Cerebellar nuclear complex (tissue), 1 donor: ENCODE measurements around the gene BICC1.

Source experiments
- DNase-seq, 2 experiments: peaks; one replicate each; lab custom pipeline; 2025; lab: John Stamatoyannopoulos, UW

The BICC1 gene

DNA sequence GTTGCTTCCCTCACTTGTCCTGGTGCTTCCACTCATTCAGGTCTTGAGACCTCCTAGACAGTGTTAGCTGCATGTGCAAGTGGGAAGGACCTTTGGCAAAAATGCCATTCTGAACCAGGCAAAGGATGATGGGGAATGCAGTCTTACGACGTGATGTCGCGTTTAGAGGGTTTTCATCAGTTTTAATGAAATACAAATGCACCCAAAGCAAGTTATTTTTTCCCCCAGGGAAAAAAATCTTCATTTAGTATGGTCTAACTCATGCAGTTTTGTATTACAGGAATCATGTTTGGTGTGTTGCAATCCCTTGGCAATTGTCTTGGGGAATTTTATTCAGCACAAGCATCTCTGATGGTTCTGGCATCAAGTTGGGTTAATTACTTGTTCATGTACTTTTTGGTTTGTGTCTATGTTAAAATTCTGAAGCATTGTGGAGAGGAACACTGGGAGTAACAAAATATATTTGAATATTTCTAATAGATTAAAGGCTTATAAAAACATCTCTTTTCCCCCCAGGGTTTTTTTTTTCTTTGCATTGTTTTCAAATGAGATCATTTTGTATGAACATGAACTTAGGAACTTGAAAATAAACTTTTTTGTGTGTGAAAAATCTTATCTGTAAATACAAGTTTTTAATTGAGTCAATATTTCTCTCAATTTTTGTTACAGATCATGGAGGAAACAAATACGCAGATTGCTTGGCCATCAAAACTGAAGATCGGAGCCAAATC, 188.9 kb downstream of the BICC1 start:
- no peak for DNase-seq

DNA sequence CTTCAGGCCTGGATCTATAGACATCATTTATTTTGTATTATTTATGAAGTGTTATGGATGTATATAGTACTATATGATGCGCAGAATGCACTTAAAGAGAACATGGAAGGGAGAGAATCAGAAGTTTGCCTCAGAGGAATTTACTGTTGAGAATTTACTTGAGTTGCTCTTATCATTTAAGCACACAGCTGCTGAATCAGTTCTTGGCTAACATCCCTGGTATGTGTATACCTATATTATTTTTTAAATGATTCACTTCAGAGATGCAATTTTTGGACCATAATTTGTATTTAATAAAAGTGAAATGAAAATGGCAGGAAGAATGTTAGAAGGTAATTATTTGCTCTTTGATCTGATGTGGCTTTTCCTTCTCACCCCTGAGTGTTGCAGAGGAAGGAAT, 191.6 kb downstream of the BICC1 start:
- DNase-seq: no peak

DNA sequence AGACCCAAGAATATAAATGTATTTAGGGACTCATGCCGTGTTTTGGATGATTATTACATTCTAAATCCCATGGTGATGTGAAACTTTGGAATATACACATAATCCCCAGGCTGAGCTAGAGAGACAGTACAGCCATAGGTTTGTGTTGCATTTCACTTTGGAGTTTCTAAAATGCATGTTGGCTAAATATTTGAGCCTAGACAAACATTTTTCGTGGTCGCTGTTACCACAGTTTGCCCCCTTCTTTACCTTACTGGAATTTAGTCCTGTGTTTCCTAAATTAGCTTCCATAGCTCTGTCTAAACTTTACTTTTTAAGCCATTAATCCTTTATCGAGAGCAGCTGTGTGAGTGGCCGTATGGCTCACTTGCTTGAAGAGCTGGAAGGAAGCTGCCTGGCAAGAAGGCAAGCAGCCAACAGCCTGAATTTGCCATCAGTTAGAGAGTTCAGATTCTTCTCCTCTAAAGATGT, 192.0 kb downstream of the BICC1 start:
- DNase-seq: no peak

- no peak for DNase-seq
These were observed 194.2 kb downstream of the BICC1 start for GRCh38 chr10:58706836-58707235.

- DNase-seq: no peak
These were observed 199.5 kb downstream of the BICC1 start for GRCh38 chr10:58712141-58712540.

DNA sequence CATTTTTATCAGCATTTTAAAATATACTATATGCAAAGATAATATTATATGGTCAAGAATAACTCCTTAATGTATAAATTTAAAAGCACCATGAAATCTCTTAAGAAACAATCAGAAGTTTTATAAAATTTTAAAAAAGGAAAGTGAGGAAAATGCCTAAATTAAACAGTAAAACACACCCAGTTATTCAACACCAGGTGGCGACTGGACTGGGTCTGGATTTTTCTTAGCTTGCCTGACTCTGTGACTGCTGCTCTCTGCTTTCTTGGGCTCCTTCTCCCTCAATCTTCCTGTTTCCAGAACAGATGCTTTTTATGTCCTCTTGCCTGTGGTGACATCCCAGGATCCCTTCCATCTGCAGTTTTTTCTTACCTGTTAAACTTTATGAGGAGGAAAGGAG, 200.3 kb downstream of the BICC1 start:
- DNase-seq: no peak

GRCh38 chr10:58714409-58714808, 201.7 kb downstream of the BICC1 start:
- DNase-seq: no peak

DNA sequence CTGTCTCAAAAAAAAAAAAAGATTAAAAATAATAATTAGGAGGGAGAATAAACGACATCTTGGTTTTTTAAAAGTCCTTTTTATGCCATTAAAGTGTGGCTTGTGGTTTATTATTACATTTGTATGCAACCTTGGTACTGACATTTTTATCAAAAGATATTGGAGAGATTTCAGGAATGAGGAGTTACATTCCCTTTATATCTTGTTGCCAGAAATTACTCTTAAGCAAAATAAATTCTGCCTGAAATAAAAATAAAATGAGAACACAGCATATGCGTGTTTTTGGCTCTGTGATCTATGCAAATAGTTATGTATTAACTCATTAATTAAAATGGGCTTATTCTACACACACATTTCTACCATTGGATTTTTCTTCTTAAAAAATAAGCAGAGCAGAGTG, 202.4 kb downstream of the BICC1 start:
- no peak for DNase-seq

- no peak for DNase-seq
These were observed 205.9 kb downstream of the BICC1 start for GRCh38 chr10:58718596-58718995.

- no peak for DNase-seq
These were observed 209.1 kb downstream of the BICC1 start for GRCh38 chr10:58721601-58722281.

- DNase-seq: no peak
These were observed 210.5 kb downstream of the BICC1 start for GRCh38 chr10:58723186-58723585.

DNA sequence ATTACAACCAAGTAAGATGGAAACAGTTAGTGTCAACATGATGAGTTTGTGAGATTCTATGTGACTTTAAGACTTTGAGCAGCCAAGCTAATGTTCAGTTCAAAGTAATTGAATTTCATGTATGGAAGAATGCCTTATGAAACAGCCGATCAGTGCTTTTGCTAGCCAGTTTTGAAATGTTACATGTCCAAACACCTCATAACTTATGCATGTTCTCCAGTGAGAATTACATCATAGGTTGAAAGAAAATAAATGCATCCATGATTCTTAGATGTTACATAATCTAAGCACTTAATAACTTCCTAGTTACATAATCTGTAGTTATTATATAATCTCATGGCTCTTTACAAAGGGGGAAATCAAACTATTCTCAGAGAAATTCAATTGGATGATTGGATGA, 211.3 kb downstream of the BICC1 start:
- DNase-seq: no peak

DNA sequence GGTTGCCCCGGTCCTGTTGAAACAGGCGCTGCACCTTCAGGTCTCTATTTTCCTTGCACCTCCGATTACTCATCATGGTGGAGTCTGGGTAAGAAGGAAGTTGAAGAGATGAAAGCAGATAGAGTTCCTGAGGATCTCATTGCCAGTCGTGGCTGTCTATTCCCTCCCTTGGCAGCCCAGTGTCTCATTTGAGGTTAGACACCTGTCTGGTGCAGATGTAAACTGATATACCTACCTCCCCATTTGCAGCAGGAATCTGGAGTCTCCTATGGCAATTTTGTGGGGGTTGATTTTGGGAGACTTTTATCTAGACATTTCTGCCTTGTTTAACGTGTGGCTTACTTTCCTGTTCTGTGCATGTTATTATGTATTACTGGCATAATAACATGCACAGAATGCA, 212.1 kb downstream of the BICC1 start:
- DNase-seq: no peak

- DNase-seq: no peak
These were observed 213.2 kb downstream of the BICC1 start for GRCh38 chr10:58725901-58726300.

DNA sequence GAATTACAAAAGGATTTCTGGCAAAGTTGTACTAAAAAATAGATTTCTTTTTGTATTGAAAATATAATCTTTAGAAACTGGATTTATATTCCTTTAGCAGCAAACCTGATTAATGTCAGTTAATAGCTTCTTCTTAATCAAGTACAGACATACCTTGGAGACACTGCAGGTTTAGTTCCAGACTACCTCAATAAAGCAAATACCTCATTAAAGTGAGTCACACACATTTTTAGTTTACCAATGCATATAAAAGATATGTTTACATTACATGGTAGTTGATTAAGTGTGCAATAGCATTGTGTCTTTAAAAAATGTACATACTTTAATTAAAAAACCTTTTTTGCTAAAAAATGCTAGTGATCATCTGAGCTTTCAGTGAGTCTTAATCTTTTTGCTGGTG, 215.0 kb downstream of the BICC1 start:
- no peak for DNase-seq

DNA sequence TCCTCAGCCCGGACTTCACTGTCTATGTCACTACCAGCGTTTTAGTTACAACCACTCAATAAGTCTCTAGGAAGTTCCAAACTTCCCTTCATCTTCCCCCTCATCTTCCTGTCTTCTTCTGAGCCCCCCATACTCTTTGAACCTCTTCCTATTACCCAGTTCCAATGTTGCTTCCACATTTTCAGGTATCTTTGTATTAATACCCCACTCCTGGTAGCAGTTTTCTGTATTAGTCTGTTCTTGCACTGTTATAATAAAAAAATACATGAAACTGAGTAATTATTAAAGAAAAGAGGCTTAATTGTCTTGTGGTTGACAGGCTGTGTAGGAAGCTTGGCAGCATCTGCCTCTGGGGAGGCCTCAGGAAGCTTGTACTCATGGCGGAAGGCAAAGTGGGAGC, 218.6 kb downstream of the BICC1 start:
- no peak for DNase-seq

- DNase-seq: no peak
These were observed 220.8 kb downstream of the BICC1 start for GRCh38 chr10:58733436-58733835.

GRCh38 chr10:58734116-58734515, 221.4 kb downstream of the BICC1 start:
- DNase-seq: no peak

DNA sequence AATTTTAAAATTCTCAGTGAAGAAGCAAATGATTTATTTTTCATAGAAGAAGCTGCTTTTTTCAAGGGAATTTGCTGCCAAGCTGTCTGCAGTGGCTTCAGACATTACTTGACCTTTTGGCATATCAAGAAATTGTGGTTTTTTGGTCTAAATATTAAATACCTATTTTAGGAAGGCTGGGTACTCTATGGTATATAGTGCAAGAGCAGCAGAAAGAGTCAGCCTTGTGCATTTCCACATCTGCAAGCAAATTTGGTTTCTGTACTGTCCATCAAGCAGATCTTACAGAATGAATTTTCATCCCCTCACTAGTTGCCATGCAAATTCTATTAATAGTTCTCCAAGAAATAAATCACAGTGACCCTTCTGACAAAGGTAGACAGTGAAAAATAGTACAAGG, 222.0 kb downstream of the BICC1 start:
- DNase-seq: no peak

DNA sequence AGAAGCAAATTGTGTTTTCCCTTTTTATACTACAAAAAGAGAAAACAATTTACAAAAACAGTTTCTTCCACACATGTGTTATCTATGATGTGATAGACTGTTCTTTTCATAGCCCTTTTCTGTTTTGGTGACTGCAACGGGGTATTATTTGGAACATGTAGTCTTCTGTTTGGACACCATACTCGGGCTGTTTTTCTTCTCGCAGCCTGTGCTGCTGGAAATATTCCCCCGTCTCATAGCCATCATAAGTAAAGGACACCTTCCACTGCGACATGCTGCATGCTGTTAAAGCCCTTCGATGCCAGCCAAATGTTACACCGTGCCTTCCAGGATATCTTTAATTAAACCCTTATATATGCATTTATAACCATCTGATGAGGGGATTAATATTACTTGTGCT, 222.4 kb downstream of the BICC1 start:
- no peak for DNase-seq

DNA sequence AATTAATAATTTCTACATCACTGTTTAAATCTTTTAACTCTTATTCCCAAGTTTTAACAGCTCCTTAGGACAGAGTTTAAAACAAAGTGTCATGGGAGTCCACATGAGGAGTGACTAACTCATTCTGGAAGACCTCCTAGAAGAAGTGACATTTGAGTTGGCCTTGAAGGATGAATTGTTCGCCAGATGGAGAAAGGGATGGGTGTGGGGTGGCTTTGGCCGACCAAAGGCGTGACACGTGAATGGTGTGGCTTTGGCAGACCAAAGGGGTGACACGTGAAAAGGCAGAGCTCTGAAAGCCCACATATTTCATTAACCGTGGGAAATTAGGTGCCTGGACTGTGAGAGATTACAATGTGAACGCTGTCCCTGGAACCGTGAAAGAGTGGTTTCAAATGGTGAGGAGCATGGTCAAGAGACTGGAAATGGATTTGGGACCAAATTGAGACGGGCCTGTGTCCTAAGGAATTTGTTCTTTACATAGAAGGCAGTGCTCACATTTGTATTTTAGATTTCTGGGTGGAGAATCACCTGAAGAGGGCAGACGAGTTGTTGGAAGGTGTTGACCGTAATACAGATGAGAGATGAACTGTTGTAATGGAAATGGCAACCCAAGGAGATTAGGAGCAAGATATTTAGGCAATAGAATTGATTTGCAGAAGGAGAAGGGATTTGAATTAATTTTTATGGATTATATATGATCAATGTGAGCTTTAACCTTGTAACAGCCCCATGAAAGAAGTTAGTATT, 228.1 kb downstream of the BICC1 start:
- DNase-seq: no peak

- no peak for DNase-seq
These were observed 229.0 kb downstream of the BICC1 start for GRCh38 chr10:58741673-58742072.

DNA sequence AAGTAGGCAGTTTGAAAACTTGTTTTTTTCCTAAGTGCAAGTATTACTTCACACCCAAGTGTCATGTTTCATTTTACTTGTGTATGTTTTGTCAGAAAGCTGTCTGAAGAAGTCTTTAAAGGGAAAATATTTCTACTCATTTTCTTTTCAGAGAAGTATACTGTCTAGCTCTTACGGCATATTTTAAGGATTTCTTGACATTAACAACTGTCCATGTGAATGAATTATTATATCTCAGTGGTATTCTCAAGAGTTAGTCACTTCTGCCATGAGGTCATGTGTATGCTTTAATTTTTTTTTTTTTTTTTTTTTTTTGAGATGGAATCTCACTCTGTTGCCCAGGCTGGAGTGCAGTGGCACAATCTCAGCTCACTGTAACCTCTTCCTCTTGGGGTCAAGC, 229.5 kb downstream of the BICC1 start:
- DNase-seq: no peak
